Trophoblast cell (in vitro differentiated cells and primary cell): ENCODE results near the gene TEX2.
"Not testable (repeated sequence)": the region's sequence is repeated elsewhere in the genome, so short reads cannot be mapped to it uniquely, and the experiment has no call there.

Experiments
- DNase-seq, 2 donors: peaks; one replicate each; pipeline ENCODE4 v3.0.0-alpha.2; 2016
- H2AFZ ChIP-seq: 2 replicates; pipeline ENCODE4 v1.6.1; 2013; ENCODE audit warnings: low read length, moderate library complexity, mild to moderate bottlenecking; ENCODE audit not compliant: insufficient read depth, poor library complexity
- H2AK5ac ChIP-seq: 2 replicates; pipeline ENCODE4 v1.6.1; 2013; ENCODE audit warnings: mild to moderate bottlenecking, low read length
- H2BK120ac ChIP-seq: 2 replicates; pipeline ENCODE4 v1.6.1; 2013; ENCODE audit warnings: low read length, mild to moderate bottlenecking, moderate library complexity; ENCODE audit not compliant: insufficient read depth, poor library complexity
- H2BK12ac ChIP-seq: 2 replicates; pipeline ENCODE4 v1.6.1; 2013; ENCODE audit warnings: mild to moderate bottlenecking, low read length, moderate library complexity
- H2BK5ac ChIP-seq: 2 replicates; pipeline ENCODE4 v1.6.1; 2013; ENCODE audit warnings: low read length, low read depth, moderate library complexity, mild to moderate bottlenecking; ENCODE audit not compliant: poor library complexity
- H3K14ac ChIP-seq: 2 replicates; pipeline ENCODE4 v1.6.1; 2013; ENCODE audit warnings: mild to moderate bottlenecking, low read length
- H3K18ac ChIP-seq: 2 replicates; pipeline ENCODE4 v1.6.1; 2013; ENCODE audit warnings: mild to moderate bottlenecking, low read length
- H3K23ac ChIP-seq: 2 replicates; pipeline ENCODE4 v1.6.1; 2013; ENCODE audit warnings: low read length
- H3K27ac ChIP-seq: 2 replicates; pipeline ENCODE4 v1.5.1; 2013; ENCODE audit warnings: low read depth, mild to moderate bottlenecking, inconsistent platforms, low read length, moderate library complexity
- H3K27me3 ChIP-seq: 2 replicates; pipeline ENCODE4 v1.6.1; 2013; ENCODE audit warnings: inconsistent platforms, mild to moderate bottlenecking, low read length, moderate library complexity; ENCODE audit not compliant: insufficient read depth
- H3K36me3 ChIP-seq, 2 experiments: 1 replicate in 1 of 2; 2 replicates in 1 of 2; pipeline ENCODE4 v1.6.1; 2013; ENCODE audit warnings: low read length in 2 of 2, mild to moderate bottlenecking in 2 of 2, moderate library complexity in 1 of 2; ENCODE audit not compliant: insufficient read depth in 2 of 2, control insufficient read depth in 1 of 2
- H3K4ac ChIP-seq: 2 replicates; pipeline ENCODE4 v1.6.1; 2013; ENCODE audit warnings: low read depth, mild to moderate bottlenecking, low read length, moderate library complexity
- H3K4me1 ChIP-seq, 2 experiments: 1 replicate in 1 of 2; 2 replicates in 1 of 2; pipeline ENCODE4 v1.6.1; 2013; ENCODE audit warnings: low read length in 2 of 2, mild to moderate bottlenecking in 2 of 2, moderate library complexity in 1 of 2; ENCODE audit not compliant: insufficient read depth in 2 of 2, control insufficient read depth in 1 of 2
- H3K4me2 ChIP-seq: 2 replicates; pipeline ENCODE4 v1.6.1; 2013; ENCODE audit warnings: inconsistent platforms, mild to moderate bottlenecking, low read length, moderate library complexity
- H3K4me3 ChIP-seq: 2 replicates; pipeline ENCODE4 v1.5.1; 2013; ENCODE audit warnings: mild to moderate bottlenecking, low read depth, low read length, inconsistent platforms
- H3K79me1 ChIP-seq: one replicate; pipeline ENCODE4 v1.6.1; 2013; ENCODE audit warnings: low read length
- H3K79me2 ChIP-seq: 2 replicates; pipeline ENCODE4 v1.6.1; 2013; ENCODE audit warnings: low read length, mild to moderate bottlenecking; ENCODE audit not compliant: control insufficient read depth, insufficient read depth, poor library complexity
- H3K9ac ChIP-seq: 2 replicates; pipeline ENCODE4 v1.6.1; 2013; ENCODE audit warnings: mild to moderate bottlenecking, low read length
- H3K9me3 ChIP-seq: 2 replicates; pipeline ENCODE4 v1.6.1; 2013; ENCODE audit warnings: low read depth, mild to moderate bottlenecking, control low read depth, inconsistent platforms, low read length; ENCODE audit not compliant: insufficient read depth
- H4K12ac ChIP-seq: 2 replicates; pipeline ENCODE4 v1.6.1; 2013; ENCODE audit warnings: low read depth, mild to moderate bottlenecking, low read length, moderate library complexity
- H4K8ac ChIP-seq: 2 replicates; pipeline ENCODE4 v1.6.1; 2013; ENCODE audit warnings: low read depth, mild to moderate bottlenecking, low read length, moderate library complexity
- H4K91ac ChIP-seq: one replicate; pipeline ENCODE4 v1.6.1; 2013; ENCODE audit warnings: low read depth, mild to moderate bottlenecking, low read length, moderate library complexity
- WGBS: extraction: QIAGEN DNeasy Blood & Tissue Kit; methylation state at CpG from one replicate; pipeline ENCODE4 v1.1.7; 2013; ENCODE audit warnings: missing lambda C conversion rate; ENCODE audit not compliant: insufficient read length, insufficient coverage; ENCODE audit errors: extremely low coverage; 5-methylcytosine and 5-hydroxymethylcytosine counted together

TEX2 gene

GRCh38 chr17:64125937-64126336, 137.1 kb downstream of the TEX2 start:
- Histone ChIP-seq H4K8ac (no peak overlapping the region), H3K18ac (no peak overlapping the region), H3K79me1 (peaks cover 11% of the 10 kb centered on the region), H3K23ac (no peak overlapping the region), H3K4me3 (no peak overlapping the region), H3K27ac (no peak overlapping the region), H2BK12ac (no peak overlapping the region), H2BK5ac (no peak overlapping the region), H2BK120ac (no peak overlapping the region), H3K36me3 (no peaks in the 10 kb centered on the region), H3K4me1 (peaks cover 6% of the 10 kb centered on the region in 2 experiments), H3K79me2 (peaks cover 8% of the 10 kb centered on the region), H3K4ac (no peak overlapping the region), H2AFZ (no peak overlapping the region), H3K27me3 (no peaks in the 10 kb centered on the region), H4K12ac (no peak overlapping the region), H3K9me3 (no peaks in the 10 kb centered on the region), H3K14ac (no peak overlapping the region), H4K91ac (no peak overlapping the region), H2AK5ac (no peak overlapping the region), H3K9ac (no peak overlapping the region), H3K4me2 (no peak overlapping the region)
- no CpG with 5 or more reads among the region's 3 CpGs for WGBS
- no peak for DNase-seq

GRCh38 chr17:64124609-64125008, 138.5 kb downstream of the TEX2 start:
- H2AK5ac ChIP-seq = no peak overlapping the region
- no peak overlapping the region for H3K4me2 ChIP-seq
- H3K27me3 ChIP-seq = no peaks in the 10 kb centered on the region
- H3K4me1 ChIP-seq = no peaks in the 10 kb centered on the region
- no peak overlapping the region for H3K18ac ChIP-seq
- no peak overlapping the region for H2BK5ac ChIP-seq
- peaks cover 3% of the 10 kb centered on the region for H3K79me1 ChIP-seq
- no peak overlapping the region for H2BK120ac ChIP-seq
- no peak overlapping the region for H3K14ac ChIP-seq
- no peak for DNase-seq
- H3K9me3 ChIP-seq = no peaks in the 10 kb centered on the region
- H4K91ac ChIP-seq = no peak overlapping the region
- no peak overlapping the region for H3K23ac ChIP-seq
- H2BK12ac ChIP-seq = no peak overlapping the region
- H3K9ac ChIP-seq = no peak overlapping the region
- H3K4ac ChIP-seq = no peak overlapping the region
- H4K12ac ChIP-seq = no peak overlapping the region
- no peak overlapping the region for H4K8ac ChIP-seq
- WGBS = no CpG with 5 or more reads among the region's 3 CpGs
- H2AFZ ChIP-seq = no peak overlapping the region
- H3K4me3 ChIP-seq = no peak overlapping the region
- peaks cover 0 to 2% of the 10 kb centered on the region in 2 experiments for H3K36me3 ChIP-seq
- peaks cover 3% of the 10 kb centered on the region for H3K79me2 ChIP-seq
- no peak overlapping the region for H3K27ac ChIP-seq

GRCh38 chr17:64123114-64123513, 139.9 kb downstream of the TEX2 start:
- H2BK12ac ChIP-seq = no peak overlapping the region
- no peak overlapping the region for H2AK5ac ChIP-seq
- H3K4me1 ChIP-seq = no peaks in the 10 kb centered on the region
- no peak overlapping the region for H3K18ac ChIP-seq
- H3K9me3 ChIP-seq = no peaks in the 10 kb centered on the region
- no peak overlapping the region for H4K8ac ChIP-seq
- no peak overlapping the region for H3K4ac ChIP-seq
- no peak overlapping the region for H4K91ac ChIP-seq
- peaks cover 0 to 2% of the 10 kb centered on the region in 2 experiments for H3K36me3 ChIP-seq
- no peak overlapping the region for H3K14ac ChIP-seq
- H3K79me1 ChIP-seq = no peaks in the 10 kb centered on the region
- no peak overlapping the region for H4K12ac ChIP-seq
- H2AFZ ChIP-seq = no peak overlapping the region
- no peak overlapping the region for H3K9ac ChIP-seq
- no peak for DNase-seq
- H3K4me2 ChIP-seq = no peak overlapping the region
- H3K4me3 ChIP-seq = no peak overlapping the region
- H3K27ac ChIP-seq = no peak overlapping the region
- no peak overlapping the region for H3K23ac ChIP-seq
- H3K27me3 ChIP-seq = no peaks in the 10 kb centered on the region
- WGBS = no CpG with 5 or more reads among the region's 4 CpGs
- H2BK120ac ChIP-seq = no peak overlapping the region
- H3K79me2 ChIP-seq = no peaks in the 10 kb centered on the region
- no peak overlapping the region for H2BK5ac ChIP-seq

- H3K4me2 ChIP-seq, H3K4me1 ChIP-seq, H3K4ac ChIP-seq, H2BK120ac ChIP-seq, H3K18ac ChIP-seq, H4K91ac ChIP-seq, H3K79me2 ChIP-seq, H2AFZ ChIP-seq, H3K23ac ChIP-seq, DNase-seq, H4K8ac ChIP-seq, H3K9ac ChIP-seq, H2BK5ac ChIP-seq, H3K79me1 ChIP-seq, H3K27me3 ChIP-seq, H4K12ac ChIP-seq, H2AK5ac ChIP-seq, H3K9me3 ChIP-seq, H3K14ac ChIP-seq, H3K4me3 ChIP-seq, H2BK12ac ChIP-seq, H3K36me3 ChIP-seq, H3K27ac ChIP-seq: not testable (repeated sequence)
- no CpG with 5 or more reads among the region's 13 CpGs for WGBS
Observed at GRCh38 chr17:64120972-64121786, 141.9 kb downstream of the TEX2 start.
